Measurements from ENCODE around the gene PPWD1. TPM values are rescaled to one million over a fixed set of nuclear protein-coding genes. Genes with fewer than 3 reads are reported as not detected.

The PPWD1 gene
- 59.8 TPM for total RNA-seq

DNA sequence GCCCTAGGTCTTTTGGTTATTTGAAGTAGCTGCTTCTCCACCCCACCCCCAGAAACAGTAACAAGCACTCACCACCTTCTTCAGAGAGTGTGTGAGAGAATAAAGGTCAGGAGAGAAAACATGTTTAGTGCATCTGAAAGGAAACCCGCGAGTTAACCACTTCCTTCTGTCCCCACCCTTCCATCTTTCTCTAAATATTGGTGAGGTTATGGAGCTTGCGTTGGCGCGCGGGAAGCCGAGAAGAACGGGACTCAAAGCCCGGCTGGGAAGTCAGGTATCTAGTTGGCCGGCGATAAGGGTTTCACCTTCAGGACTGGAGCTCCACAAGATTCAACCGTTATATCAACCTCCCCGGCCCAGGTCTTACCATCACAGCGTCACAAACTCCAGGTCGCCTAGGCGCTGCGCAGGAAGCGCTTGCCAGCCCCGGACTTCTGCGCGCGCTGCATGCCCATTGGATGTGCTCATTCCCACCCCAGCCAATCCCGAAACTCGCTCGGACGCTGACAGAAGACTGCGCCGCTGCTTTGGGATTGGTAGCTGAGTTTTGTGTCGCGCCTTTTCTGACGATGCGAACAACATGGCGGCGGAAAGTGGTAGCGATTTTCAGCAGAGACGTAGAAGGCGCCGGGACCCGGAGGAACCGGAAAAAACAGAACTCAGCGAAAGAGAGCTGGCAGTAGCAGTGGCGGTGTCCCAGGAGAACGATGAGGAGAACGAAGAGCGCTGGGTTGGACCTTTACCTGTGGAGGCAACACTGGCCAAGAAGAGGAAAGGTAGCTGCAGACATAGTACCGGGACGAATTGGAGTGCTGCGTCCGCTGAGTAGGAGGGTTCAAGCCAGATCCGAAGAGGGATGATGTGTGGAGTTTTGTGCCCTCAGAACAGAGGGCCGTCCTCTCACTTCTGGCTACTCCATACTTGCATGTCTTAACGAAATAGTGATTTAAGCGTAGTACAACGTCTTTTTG, at the start of gene PPWD1, which contains the start of gene CENPK:
Gene PPWD1 (plus strand): TSS at position 566 of the 971 bp plus-strand sequence. CDS start 15 bp downstream, at position 581.
Gene CENPK (minus strand): TSS at position 438 of the 971 bp plus-strand sequence. CDS start 8,261 bp downstream, outside the sequence.

DNA sequence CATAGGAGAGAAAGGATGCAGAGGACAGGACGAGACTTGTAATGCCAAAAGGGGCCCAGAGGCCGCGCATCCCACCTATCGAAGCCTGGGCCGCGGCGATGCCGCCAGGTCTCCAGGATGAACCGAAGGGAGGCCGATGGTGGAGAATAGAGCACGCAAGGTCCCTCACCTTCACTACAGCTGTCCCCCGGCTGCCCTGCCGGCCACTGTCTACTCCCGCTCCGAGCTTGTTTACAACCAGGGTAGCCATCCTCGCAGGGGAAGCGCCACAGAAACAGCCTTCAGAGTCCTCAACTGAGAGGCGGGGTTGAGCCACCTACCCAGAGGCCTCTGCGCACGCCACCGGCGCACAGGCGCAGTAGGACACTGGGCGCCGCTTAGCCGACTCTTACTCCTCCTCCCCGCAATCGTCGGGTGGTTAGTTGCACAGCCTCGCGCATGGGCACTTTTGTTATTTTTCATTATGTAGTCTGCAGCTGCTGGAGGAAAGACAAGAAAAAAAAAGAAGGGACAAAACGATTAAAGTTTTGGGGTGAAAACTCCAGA, 61.0 kb downstream of the PPWD1 start, which contains the start of gene TRIM23:
Gene TRIM23 (minus strand): TSS at position 309 of the 546 bp plus-strand sequence. CDS start 59 bp downstream, at position 250.

DNA sequence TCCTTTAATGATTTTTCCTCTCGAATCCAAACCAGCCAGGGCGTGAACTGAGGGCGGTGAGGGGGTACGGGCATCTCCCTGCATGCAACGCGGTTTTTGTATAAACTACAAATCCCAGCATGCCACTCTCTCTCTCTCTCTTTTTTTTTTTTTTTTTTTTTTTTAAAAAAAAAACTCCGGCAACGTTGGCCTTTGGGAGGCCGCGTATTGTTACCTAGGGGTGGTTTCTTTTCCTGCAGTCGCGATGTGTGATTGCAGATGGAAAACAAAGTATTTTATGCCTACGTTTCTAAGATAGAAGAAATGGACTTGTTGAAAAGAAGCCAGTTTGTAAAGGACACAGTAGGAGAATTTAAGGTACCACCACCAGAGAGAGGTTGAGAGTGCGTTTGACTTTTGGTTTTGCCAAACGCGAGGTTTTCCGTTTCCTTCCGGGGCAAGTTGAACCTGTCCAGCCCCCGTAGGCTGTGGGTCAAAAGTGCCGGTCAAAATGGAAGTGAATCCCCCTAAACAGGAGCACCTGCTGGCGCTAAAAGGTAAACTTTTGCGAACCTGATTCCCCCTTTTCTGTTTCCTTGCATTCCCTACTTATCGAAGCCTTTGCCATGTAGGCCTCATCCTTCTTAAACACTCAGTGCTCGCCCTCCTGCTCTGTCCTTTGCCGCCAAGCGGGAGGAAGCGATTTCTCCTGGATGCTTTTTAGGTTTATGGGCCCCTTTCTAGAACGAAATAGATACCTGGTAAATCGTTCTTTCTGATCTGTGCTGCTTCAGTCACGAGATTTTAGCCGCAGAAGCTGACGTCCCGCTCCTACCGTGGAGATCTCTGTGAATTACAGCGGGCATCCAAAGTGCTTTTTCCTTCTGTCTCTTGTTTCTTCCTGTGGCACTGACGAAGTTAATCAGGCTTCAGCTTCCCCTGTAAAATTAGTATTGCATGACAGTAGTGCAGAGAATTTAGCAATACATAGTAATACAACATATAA, 61.8 kb downstream of the PPWD1 start, which contains the start of the genes SHLD3 and TRAPPC13:
Gene SHLD3 (plus strand): TSS at position 457 of the 985 bp plus-strand sequence. CDS start 4,561 bp downstream, outside the sequence.
Gene TRAPPC13 (plus strand): TSS at position 457 of the 985 bp plus-strand sequence. CDS start 34 bp downstream, at position 491.

Small RNA genes lying within 50 kb of the gene (small RNA-seq; reads per million reads assigned to genes)
- not detected for gene RNU6-540P (ENCODE audit: low replicate concordance)

Other genes starting within 250 kb of the PPWD1 start
- 7.6 TPM for gene ADAMTS6, start 81.4 kb upstream of the PPWD1 start, total RNA-seq
- 9.3 TPM for gene CENPK, start 128 bp upstream of the PPWD1 start, total RNA-seq
- 27.4 TPM for gene TRIM23, start 61.0 kb downstream of the PPWD1 start, total RNA-seq
- 3.6 TPM for gene SHLD3, start 61.7 kb downstream of the PPWD1 start, total RNA-seq
- 26.4 TPM for gene TRAPPC13, start 61.7 kb downstream of the PPWD1 start, total RNA-seq
- 5.5 TPM for gene SGTB, start 158.8 kb downstream of the PPWD1 start, total RNA-seq
- gene NLN, start 158.9 kb downstream of the PPWD1 start, total RNA-seq = 19.9 TPM

Measured in metanephros (tissue), 2 donors.